ENCODE measurements around the gene FGF18. TPM values are rescaled to one million over a fixed set of nuclear protein-coding genes. Genes with fewer than 3 reads are reported as not detected.

The FGF18 gene
- total and polyA plus RNA-seq, 4 donors, result 2.3 to 5.2 (median 3.5) TPM

DNA sequence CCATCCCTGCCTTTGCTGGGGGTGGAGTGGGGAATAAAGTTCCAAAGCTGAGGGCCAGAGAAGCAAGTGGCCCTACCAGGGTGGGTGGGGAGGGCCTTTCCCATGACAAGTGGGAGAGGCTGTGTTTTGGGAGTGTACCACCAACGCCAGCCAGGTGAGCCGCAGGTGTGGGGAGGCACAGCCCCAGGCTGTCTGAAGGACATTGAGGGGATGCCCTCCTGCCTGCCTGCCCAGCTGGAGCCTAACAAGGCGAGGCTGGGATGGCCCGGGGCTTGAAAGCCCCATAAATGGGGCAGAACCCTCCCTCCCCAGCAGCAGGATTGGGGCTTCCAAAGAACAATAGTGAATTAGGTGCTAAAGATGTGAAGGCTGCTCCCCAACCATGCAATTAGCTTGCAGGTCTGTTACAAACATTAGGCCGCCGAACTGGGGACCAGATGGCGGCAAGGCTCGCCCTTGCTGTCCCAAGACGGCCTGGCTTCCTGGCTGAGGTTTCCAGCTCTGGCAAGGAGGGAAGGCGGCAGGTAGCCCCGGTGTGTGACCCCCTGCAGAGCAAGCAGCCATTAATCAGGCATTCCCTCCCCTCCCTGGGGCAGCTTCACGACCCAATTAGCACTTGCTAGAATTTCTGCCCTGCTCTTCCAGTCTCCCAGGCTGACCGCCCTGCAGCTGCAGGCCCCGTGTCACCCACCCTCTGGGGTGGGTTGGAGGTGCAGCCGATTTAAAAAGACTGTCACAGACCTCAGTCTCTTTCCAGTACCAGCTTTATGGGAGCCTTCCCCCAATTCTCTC is 42.9 kb downstream of the FGF18 start:
- Histone ChIP-seq H3K36me3 (ENCODE audit: control insufficient read depth, insufficient read depth, low read length) (no peaks in the 10 kb centered on the region), H3K9me3 (ENCODE audit: control insufficient read depth, insufficient read depth, low read length) (no peaks in the 10 kb centered on the region), H3K27me3 (ENCODE audit: control insufficient read depth, insufficient read depth, low read length) (no peaks in the 10 kb centered on the region), H3K27ac (ENCODE audit: low read depth, low read length) (no peak overlapping the region), H3K4me3 (ENCODE audit: low read depth, low read length) (no peak overlapping the region), H3K4me1 (ENCODE audit: control insufficient read depth, insufficient read depth, low read length) (no peaks in the 10 kb centered on the region)
- 50% methylated on average over 14 of the region's 15 CpGs for WGBS (ENCODE audit: insufficient coverage)
- DNase-seq (ENCODE audit: low read depth in 4 of 6, low spot score in 6 of 6), result no peak

DNA sequence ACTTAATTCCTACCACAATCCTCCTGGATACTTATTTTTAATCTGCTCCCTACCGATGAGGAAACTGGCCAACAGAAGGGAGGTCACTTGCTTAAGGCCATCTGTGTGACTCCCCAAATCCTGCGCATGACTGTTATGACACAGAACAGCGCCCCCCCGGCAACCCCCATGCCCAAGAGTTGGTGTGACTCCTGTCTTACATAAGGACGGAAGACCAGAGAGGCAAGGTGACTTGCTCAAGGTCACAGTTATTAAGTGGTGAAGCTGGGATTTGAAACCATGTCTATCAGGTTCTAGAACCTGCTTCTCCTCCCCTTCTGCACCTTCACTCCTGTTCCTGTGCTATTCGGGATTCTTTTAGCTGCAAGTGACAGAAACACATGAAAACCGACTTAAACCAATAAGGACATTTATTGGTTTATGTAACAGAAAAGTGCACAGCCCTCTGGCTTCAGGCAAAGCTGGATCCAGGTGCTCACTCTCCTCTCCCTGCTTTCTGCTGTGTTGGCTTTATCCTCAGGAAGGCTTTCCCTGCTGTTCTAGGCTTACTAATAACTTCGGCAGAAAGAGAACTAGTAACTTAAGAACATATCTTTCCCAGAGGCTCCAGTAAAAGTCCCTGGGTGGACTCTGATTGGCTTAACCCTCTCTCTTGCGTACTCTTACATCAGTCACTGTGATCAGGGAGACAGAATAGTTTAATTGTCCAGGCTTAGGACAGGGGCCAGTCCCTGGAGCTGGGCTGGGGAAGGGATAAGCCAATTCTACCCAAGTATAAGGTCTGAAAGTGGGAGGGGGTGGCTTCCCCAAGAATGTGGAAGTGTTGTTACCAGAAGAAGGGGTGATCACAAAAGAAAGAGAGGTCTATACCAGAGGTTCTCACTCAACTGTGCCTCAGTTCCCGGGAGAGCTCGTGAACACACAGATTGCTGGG is 43.7 kb downstream of the FGF18 start:
- no peaks in the 10 kb centered on the region for H3K27me3 ChIP-seq (ENCODE audit: control insufficient read depth, insufficient read depth, low read length)
- no peak overlapping the region for H3K4me3 ChIP-seq (ENCODE audit: low read depth, low read length)
- no peaks in the 10 kb centered on the region for H3K4me1 ChIP-seq (ENCODE audit: control insufficient read depth, insufficient read depth, low read length)
- H3K36me3 ChIP-seq (ENCODE audit: control insufficient read depth, insufficient read depth, low read length), result no peaks in the 10 kb centered on the region
- 84% methylated on average over 6 of the region's 11 CpGs for WGBS (ENCODE audit: insufficient coverage)
- DNase-seq (ENCODE audit: low read depth in 4 of 6, low spot score in 6 of 6), result no peak
- no peaks in the 10 kb centered on the region for H3K9me3 ChIP-seq (ENCODE audit: control insufficient read depth, insufficient read depth, low read length)
- H3K27ac ChIP-seq (ENCODE audit: low read depth, low read length), result no peak overlapping the region

DNA sequence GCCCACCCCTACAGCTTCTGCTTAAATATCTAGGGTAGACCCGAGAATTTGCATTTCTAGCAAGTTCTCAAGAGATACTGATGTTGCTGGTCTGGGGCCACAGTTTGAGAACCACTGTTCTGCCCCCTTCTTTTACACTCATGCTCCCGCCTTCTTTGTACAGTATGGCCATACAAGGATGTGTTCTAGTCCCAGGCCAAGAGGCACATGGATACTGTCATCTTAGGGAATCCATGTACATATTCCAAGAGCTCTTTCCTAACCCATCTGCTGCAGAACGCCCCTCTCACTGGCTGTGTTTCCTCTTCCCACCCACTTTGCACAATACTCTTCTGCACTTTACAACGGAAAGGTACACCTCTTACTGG is 44.4 kb downstream of the FGF18 start:
- DNase-seq (ENCODE audit: low read depth in 4 of 6, low spot score in 6 of 6), result no peak
- Histone ChIP-seq H3K9me3 (ENCODE audit: control insufficient read depth, insufficient read depth, low read length) (no peaks in the 10 kb centered on the region), H3K27me3 (ENCODE audit: control insufficient read depth, insufficient read depth, low read length) (no peaks in the 10 kb centered on the region), H3K27ac (ENCODE audit: low read depth, low read length) (no peak overlapping the region), H3K4me3 (ENCODE audit: low read depth, low read length) (no peak overlapping the region), H3K4me1 (ENCODE audit: control insufficient read depth, insufficient read depth, low read length) (no peaks in the 10 kb centered on the region), H3K36me3 (ENCODE audit: control insufficient read depth, insufficient read depth, low read length) (no peaks in the 10 kb centered on the region)
- WGBS (ENCODE audit: insufficient coverage), result 94% methylated on average over 3 of the region's 4 CpGs

DNA sequence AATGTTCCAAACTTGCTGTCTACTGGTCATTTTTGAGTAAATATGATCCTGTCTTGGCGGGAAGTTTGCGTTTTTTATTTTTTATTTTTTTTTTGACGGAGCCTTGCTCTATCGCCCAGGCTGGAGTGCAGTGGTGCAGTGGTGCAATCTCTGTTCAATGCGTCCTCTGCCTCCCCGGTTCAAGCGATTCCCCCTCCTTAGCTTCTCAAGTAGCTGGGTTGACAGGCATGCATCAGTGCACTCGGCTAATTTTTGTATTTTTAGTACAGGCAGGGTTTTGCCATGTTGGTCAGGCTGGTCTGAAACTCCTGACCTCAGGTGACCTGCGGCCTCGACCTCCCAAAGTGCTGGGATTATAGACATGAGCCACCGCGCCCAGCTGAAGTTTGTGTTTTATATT is 45.4 kb downstream of the FGF18 start:
- H3K27me3 ChIP-seq (ENCODE audit: control insufficient read depth, insufficient read depth, low read length), result no peaks in the 10 kb centered on the region
- H3K4me3 ChIP-seq (ENCODE audit: low read depth, low read length), result no peak overlapping the region
- H3K36me3 ChIP-seq (ENCODE audit: control insufficient read depth, insufficient read depth, low read length), result no peaks in the 10 kb centered on the region
- H3K4me1 ChIP-seq (ENCODE audit: control insufficient read depth, insufficient read depth, low read length), result no peaks in the 10 kb centered on the region
- 94% methylated on average over 7 of the region's 12 CpGs for WGBS (ENCODE audit: insufficient coverage)
- H3K9me3 ChIP-seq (ENCODE audit: control insufficient read depth, insufficient read depth, low read length), result no peaks in the 10 kb centered on the region
- no peak overlapping the region for H3K27ac ChIP-seq (ENCODE audit: low read depth, low read length)
- no peak for DNase-seq (ENCODE audit: low read depth in 4 of 6, low spot score in 6 of 6)

DNA sequence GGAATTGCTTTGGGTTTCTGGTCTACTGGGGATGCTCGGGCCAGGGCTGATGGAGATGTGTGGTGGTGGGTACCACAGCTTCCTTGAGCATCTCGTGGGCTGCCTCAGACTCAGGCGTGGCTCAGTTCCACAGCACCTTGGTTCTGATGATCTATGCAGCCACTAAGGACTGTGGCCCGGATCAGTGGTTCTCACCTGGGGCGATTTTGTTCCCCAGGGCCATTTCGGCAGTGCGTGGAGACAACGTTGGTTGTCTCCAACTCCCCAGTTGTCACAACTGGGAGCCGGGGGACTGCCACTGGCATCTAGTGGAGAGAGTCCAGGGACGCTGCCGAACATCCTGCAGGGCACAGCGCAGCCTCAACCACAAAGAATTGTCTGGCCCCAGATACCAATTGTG is 47.7 kb downstream of the FGF18 start:
- H3K36me3 ChIP-seq (ENCODE audit: control insufficient read depth, insufficient read depth, low read length), result no peaks in the 10 kb centered on the region
- no peaks in the 10 kb centered on the region for H3K27me3 ChIP-seq (ENCODE audit: control insufficient read depth, insufficient read depth, low read length)
- WGBS (ENCODE audit: insufficient coverage), result 90% methylated on average over 10 of the region's 12 CpGs
- H3K9me3 ChIP-seq (ENCODE audit: control insufficient read depth, insufficient read depth, low read length), result no peaks in the 10 kb centered on the region
- no peaks in the 10 kb centered on the region for H3K4me1 ChIP-seq (ENCODE audit: control insufficient read depth, insufficient read depth, low read length)
- H3K4me3 ChIP-seq (ENCODE audit: low read depth, low read length), result no peak overlapping the region
- DNase-seq (ENCODE audit: low read depth in 4 of 6, low spot score in 6 of 6), result no peak
- no peak overlapping the region for H3K27ac ChIP-seq (ENCODE audit: low read depth, low read length)

DNA sequence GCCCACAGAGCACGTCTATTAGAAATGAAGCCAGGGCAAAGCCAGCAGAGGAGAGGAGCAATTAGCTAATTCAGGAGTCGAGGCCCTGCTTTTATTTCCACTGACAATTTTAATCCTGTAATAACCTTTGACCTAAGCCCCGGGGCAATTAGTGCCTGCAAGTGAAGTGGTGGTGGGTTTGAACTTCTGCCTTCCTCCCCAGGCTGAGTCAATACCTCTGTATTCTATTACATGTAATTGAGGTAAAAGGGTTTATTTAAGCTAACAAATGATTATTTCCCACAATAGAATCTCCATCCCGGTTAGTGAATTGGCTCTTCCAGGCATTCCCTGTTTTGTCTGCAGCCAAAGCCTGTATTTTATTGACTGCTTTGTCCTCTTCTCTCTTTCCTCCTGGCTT is 49.9 kb downstream of the FGF18 start:
- peaks cover 2% of the 10 kb centered on the region for H3K9me3 ChIP-seq (ENCODE audit: control insufficient read depth, insufficient read depth, low read length)
- H3K36me3 ChIP-seq (ENCODE audit: control insufficient read depth, insufficient read depth, low read length), result no peaks in the 10 kb centered on the region
- H3K27me3 ChIP-seq (ENCODE audit: control insufficient read depth, insufficient read depth, low read length), result no peaks in the 10 kb centered on the region
- 40% methylated on average over 2 of the region's 4 CpGs for WGBS (ENCODE audit: insufficient coverage)
- no peak for DNase-seq (ENCODE audit: low read depth in 4 of 6, low spot score in 6 of 6)
- no peak overlapping the region for H3K4me3 ChIP-seq (ENCODE audit: low read depth, low read length)
- H3K27ac ChIP-seq (ENCODE audit: low read depth, low read length), result no peak overlapping the region
- no peaks in the 10 kb centered on the region for H3K4me1 ChIP-seq (ENCODE audit: control insufficient read depth, insufficient read depth, low read length)

DNA sequence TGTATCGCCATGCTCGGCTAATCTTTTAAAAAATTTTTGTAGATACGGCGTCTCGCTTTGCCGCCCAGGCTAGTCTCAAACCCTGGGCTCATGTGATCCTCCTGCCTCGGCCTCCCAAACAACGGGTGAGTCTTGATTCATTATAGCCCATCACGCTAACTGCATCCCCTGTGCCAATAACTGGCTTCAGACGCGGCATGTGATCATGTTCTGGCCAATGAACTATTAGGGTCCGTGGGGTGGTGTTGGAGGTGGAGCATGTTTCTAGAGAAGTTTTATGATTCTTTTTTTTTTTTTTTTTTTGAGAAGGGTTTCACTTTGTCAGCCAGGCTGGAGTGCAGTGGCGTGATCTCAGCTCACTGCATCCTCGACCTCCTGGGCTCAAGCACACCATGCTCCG is 51.0 kb downstream of the FGF18 start:
- DNase-seq (ENCODE audit: low read depth in 4 of 6, low spot score in 6 of 6), result no peak
- H3K27me3 ChIP-seq (ENCODE audit: control insufficient read depth, insufficient read depth, low read length), result no peaks in the 10 kb centered on the region
- 93% methylated on average over 10 of the region's 15 CpGs for WGBS (ENCODE audit: insufficient coverage)
- H3K27ac ChIP-seq (ENCODE audit: low read depth, low read length), result no peak overlapping the region
- peaks cover 2% of the 10 kb centered on the region for H3K9me3 ChIP-seq (ENCODE audit: control insufficient read depth, insufficient read depth, low read length)
- H3K4me1 ChIP-seq (ENCODE audit: control insufficient read depth, insufficient read depth, low read length), result no peaks in the 10 kb centered on the region
- no peak overlapping the region for H3K4me3 ChIP-seq (ENCODE audit: low read depth, low read length)
- H3K36me3 ChIP-seq (ENCODE audit: control insufficient read depth, insufficient read depth, low read length), result no peaks in the 10 kb centered on the region

DNA sequence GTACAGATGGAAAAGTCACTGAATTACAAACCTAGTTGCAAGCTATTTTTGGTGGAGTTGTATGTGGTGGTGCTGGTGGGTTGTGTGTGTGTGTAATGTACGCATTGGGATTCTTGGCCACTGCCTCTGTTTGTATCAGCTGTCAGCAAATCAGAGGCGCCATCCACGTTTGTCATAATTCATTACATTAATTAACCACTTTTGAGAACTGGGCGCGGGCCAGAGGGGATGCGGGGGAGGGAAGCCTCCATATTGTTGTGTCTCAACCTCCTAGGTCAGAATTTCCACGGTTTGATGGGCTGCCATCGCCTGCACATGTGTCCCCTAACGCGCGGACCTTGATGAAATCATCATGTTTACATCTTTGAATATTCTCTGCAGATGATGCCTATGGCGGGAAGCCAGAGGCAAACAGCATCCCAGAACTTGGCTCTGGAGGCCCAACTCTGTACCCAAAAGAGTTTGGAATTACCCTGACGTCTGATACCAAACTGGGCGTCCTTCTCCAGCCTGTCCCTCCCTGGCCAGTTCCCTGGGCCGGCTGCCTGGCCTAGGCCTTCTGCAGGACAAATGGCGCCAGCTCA is 54.9 kb downstream of the FGF18 start:
- no peaks in the 10 kb centered on the region for H3K36me3 ChIP-seq (ENCODE audit: control insufficient read depth, insufficient read depth, low read length)
- no peak overlapping the region for H3K4me3 ChIP-seq (ENCODE audit: low read depth, low read length)
- 73% methylated on average over 15 of the region's 16 CpGs for WGBS (ENCODE audit: insufficient coverage)
- H3K27ac ChIP-seq (ENCODE audit: low read depth, low read length), result no peak overlapping the region
- peaks cover 4% of the 10 kb centered on the region for H3K9me3 ChIP-seq (ENCODE audit: control insufficient read depth, insufficient read depth, low read length)
- no peaks in the 10 kb centered on the region for H3K27me3 ChIP-seq (ENCODE audit: control insufficient read depth, insufficient read depth, low read length)
- peaks cover 3% of the 10 kb centered on the region for H3K4me1 ChIP-seq (ENCODE audit: control insufficient read depth, insufficient read depth, low read length)
- peak in 2 of 6 donors; percentile 51 to 67 for DNase-seq (ENCODE audit: low read depth in 4 of 6, low spot score in 6 of 6)

DNA sequence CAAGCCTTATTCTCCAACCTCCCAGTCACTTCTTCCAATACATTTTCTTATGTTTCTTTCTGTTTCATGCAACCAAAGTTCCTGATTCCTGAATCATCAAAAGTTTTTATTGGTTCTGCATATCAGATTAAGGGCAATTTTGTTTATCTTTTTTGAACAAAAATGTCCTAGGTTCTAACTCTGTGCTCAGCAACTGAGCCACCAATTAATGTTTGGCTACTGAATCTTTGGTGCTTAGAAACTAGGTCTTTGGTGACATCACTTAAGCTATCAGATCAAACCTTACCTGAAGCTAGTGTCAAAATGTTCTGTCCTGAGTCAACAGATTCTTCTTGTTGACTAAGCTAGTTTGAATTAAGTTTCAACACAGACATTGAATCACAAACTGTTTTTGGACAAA is 56.1 kb downstream of the FGF18 start:
- no peaks in the 10 kb centered on the region for H3K27me3 ChIP-seq (ENCODE audit: control insufficient read depth, insufficient read depth, low read length)
- H3K27ac ChIP-seq (ENCODE audit: low read depth, low read length), result no peak overlapping the region
- H3K9me3 ChIP-seq (ENCODE audit: control insufficient read depth, insufficient read depth, low read length), result peaks cover 4% of the 10 kb centered on the region
- no peak for DNase-seq (ENCODE audit: low read depth in 4 of 6, low spot score in 6 of 6)
- H3K4me1 ChIP-seq (ENCODE audit: control insufficient read depth, insufficient read depth, low read length), result peaks cover 8% of the 10 kb centered on the region
- H3K36me3 ChIP-seq (ENCODE audit: control insufficient read depth, insufficient read depth, low read length), result no peaks in the 10 kb centered on the region
- no peak overlapping the region for H3K4me3 ChIP-seq (ENCODE audit: low read depth, low read length)

Data from spinal cord (tissue), 10 donors.